NCI-H146 treated with DMSO at 0.1 percent for 48 hours (cell line): Measurements from ENCODE around the gene ZNF385A.

ENCODE experiments used
- DNase-seq: peaks from one replicate; lab custom pipeline; 2025; ENCODE audit not compliant: unreplicated experiment; lab: John Stamatoyannopoulos, UW

ZNF385A gene

DNA sequence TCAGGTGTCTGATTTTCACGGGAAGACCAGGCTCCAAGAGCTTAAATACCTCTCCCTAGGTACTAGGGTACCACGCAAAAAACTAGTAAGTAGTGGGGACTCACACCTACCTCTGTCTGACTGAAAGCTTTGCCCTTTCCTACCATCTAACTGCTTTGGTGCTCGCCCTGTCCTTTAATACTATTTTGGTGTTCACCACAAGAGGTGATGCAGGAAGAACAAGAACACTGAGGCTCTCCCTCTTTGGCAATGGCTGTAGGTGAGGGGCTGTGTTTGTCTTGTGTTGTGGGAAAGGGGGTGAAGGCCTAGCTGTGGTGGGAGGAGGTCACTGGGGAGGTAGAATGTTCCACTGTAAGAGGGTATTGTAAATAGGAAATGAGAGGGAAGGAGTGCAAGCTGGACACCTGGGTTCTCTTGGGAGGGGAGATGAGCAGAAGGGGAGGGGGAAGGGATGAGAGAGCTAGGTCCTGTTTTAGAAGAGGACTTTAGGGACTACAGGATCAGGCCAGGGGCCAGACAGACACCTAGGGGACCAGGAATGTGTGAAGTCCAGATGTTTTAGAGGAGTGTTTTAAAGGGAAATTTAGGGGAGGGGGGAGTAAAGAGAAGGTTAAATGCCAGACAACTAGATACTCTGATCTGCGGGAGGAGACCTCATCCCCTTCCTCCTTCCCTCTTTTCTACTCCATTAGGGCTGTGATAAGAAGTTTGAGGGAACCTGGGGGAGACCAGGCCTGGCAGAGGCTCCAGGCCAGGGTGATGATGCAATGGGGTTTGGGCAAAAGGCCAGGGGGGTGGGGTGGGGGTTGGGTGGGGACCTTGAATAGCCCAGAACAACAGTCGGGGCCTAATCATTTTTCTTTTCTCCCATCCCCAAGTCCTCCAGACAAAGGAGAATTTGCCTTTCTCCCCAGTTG is 32.4 kb upstream of the ZNF385A start:
- DNase-seq: no peak

GRCh38 chr12:54415221-54415929 is 30.8 kb upstream of the ZNF385A start:
- DNase-seq: no peak

DNA sequence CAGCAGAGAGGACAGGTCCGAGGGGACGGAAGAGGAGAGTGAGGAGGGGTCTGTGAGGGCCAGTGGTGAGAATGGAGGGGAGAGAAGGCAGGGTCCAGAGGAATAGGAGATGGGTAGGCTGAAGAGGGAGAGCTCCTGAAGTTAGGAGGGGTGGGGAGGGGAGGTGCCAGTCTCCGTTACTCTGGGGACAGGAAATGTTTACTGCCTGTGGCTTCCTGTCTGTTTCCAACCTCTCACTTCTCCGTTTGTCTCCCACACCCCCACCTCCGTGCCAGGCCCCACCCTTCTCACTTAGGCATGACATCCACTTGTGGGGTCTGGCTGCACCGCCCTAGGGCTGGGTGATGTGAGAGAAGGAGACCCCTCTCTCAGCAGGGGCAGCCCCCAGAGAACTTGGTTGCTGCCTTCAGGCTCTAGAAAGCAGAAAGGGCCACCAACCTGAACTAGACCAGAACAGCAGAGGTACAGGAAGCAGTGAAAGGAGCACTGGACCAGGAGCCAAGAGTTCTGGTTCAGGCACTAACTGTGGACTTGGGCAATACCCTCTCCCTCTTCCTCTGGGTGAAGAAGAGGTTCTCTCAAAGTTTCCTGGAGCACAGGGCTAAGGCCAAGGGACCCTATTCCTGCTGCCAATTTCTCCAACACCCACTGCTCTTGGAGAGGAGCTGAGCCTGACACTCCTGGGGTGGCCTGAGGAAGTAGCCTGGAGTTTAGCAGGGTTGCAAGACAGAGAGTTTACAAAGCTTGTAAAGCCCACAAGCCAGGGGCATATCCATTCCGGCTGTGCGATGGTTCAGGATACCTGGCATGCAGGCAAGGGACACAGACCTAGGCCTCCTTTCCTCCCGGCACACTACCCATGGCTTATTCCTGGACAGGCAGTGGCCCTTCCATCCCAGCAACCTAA is 29.0 kb upstream of the ZNF385A start:
- no peak for DNase-seq

DNA sequence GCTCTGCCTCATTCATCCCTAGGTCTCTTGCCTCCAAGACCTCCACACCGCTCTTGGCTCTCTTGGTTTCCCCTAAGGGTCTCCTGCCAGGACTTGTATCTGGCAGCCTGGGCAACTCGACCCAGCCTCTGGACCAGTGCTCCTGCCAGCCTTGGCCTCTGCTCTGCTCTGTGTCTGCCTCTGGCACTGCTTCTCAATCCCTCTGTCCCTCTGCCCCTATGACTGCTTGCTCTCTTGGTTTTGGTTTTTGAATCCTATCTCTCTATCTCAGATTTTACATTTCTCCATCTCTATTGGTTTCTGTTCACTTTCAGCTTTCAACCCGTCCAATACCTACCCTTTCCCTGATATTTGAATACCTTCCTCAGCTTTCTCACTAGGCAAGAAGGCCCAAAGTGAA is 28.3 kb upstream of the ZNF385A start:
- DNase-seq: no peak

DNA sequence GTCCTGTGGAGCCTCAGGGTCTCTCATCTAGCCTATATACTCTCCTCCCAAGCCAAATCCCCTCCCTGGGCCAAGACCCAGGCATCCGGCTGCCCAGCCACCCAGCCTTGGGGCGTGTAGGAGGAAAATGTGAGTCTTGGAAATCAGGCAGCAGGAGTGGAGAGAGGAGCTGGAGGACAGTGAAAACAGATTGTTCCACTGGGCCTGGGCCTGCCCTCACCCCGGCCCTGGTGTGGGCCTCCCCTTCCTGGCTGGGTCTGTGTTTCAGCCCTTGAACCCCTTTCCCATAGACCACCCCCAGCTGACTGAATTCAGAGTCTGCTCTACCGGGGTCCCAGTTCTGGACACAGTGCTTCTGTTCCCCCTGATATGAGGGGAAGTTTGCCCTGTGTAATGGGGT is 27.8 kb upstream of the ZNF385A start:
- no peak for DNase-seq

GRCh38 chr12:54411391-54412241 is 27.1 kb upstream of the ZNF385A start:
- DNase-seq: no peak

DNA sequence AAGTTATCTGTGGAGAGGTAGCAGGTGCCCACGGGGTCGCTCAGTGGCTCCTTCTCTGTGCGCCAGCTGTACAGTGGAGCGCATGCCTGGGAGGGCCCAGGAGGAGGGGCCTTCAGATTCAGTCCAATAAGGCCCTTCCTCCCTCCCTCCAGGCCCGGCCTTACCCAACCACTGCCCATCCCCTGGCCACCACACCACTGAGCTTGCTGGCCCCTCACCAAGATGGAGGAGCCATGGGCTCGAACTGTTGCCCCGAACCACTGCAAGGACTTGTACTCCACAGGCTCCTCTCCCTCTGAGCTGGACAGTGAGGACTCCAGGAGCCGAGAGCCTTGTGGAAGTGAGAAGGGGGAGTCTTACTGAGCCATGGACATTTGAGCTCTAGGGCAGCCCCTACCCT is 24.7 kb upstream of the ZNF385A start:
- DNase-seq: peak; percentile 76

DNA sequence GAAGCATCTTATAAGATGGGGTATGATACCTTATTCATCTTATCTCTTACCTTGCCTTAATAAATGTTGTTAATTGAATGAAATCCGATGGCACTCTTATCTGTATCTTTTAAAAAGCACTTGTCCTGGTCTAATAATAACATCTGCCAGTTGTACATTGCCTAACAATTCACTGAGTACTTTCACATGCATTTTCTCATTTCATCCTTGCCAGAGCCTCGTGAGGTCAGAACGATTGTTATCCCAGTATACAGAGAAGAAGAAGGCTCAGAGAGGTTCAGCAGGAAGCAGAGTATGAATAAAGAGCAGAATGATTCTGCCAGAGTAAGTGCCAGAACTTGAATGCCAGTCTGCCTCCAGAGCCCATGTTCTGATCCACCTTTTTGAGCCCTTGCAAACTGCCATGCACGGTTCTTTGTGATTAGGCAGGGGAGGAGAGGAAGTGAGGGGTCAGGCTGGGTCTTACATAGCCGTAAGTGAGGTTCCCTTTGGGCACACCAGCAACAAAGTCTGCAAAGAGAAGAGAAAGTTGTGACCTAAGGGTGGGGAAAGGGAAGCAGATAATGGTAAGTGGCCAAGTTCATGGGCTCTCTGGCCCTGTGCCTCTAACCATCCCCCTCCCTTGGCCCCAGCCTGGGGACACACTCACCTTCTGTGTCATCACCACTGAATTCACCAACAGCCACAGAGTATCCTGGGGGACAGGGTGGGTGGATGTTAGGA is 22.8 kb upstream of the ZNF385A start:
- no peak for DNase-seq

- no peak for DNase-seq
These were observed 21.0 kb upstream of the ZNF385A start for GRCh38 chr12:54405573-54405972.

GRCh38 chr12:54405106-54405505 is 20.6 kb upstream of the ZNF385A start:
- DNase-seq: no peak

- peak; percentile 36 for DNase-seq
These were observed 19.8 kb upstream of the ZNF385A start for GRCh38 chr12:54404061-54405004.

GRCh38 chr12:54401119-54401518 is 16.6 kb upstream of the ZNF385A start:
- no peak for DNase-seq

DNA sequence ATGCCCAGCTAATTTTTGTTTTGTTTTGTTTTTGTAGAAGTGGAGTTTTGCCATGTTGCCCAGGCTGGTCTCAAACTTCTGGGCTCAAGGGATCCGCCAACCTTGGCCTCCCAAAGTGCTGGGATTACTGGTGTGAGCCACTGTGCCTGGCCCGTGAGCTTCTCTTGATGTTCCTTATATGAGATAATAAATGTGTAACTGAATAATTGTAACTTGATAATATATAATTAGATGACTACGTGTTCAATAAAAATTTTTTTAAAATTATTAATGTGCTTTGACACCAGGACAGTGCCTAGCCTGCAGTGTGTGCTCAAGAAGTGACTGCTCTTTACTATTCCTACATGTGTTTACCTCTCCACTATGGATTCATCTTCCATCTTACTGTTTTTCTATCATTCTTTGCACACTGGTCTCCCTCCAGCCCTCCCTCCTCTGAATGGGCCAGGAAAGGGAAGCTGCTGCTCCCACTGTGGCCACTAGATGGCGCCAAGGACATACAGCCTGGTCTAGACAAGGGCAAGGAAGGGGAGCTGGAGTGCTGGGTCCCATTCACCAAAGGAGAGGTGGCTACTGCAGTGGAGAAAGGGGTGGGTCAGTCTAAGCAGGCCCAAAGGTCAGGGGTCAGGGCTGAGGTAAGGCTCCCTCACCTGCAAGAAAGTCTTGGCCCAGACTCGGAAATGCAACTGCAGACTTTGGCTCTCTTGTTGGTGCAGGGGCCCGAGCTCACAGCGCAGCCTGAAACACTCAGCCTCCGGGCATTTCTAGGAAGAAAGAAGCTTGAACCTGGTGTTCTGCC is 14.7 kb upstream of the ZNF385A start:
- peak; percentile 76 for DNase-seq

- no peak for DNase-seq
These were observed 13.7 kb upstream of the ZNF385A start for GRCh38 chr12:54398218-54398617.

DNA sequence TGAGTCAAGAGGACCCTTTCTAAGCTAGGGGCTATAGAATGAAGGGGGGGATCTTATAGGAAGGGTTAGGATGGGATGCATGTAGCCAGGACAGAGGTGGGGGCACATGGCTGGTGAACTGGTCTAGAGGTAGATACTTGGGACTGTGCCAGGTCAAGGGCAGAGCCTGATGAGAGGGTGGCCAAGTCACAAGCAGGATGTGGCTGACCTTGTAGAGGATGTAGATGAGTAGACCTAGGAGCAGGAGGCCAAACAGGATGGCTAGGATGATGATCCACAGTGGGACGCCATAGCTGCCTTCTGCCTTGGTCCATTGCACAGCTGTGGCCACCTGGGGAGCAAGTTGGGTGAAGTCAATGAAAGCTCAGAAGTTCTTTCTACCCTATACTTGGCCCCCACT is 12.6 kb upstream of the ZNF385A start:
- no peak for DNase-seq

- no peak for DNase-seq
These were observed 11.0 kb upstream of the ZNF385A start for GRCh38 chr12:54395545-54395944.

DNA sequence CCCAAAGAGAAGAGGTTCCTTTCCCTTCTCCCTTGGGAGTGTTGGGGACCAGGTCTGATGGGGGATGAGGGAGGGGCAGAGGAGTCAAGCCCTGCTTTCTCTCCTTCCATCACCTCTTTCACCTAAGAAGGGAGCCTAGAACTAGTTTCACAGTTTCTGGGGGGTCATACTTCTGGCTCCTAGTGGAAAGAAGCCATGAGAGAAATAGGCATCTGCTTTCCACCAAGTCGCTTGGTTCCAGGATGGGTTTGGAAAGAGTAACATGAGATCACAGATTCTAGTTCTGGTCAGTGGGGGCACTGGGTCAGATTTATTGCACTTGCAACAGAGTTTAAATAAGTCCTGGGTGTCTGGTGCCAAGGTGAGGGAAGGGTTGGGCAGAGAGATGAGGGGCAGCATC is 10.5 kb upstream of the ZNF385A start:
- DNase-seq: no peak

DNA sequence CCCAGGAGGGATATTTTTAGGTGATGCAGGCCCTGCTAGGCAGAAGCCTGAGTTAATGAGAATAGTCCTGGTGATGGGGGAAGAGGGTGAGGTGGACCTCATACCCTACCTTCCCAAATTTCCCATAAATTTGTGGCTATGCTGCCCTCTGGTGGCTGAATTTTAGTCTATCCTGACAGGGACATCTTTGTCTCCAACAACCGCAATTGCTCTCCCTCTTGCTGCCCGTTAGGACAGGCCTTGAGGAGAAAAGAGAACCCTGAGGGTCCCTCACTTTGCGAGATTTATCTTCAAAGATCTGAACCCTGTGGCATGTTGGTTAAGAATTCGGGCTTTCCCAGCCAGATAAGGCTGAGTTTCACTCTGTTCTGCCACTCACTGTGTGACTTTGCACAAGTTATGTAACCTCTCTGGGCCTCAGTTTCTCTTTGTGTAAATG is 9.8 kb upstream of the ZNF385A start:
- DNase-seq: peak; percentile 27
